NK-92 treated with Interleukin-12 subunit alpha and Interleukin-12 subunit beta, amount 100 ng/mL, for 24 hours (cell line): ENCODE data around the gene NOS1AP.
"Not testable (repeated sequence)": the region's sequence is repeated elsewhere in the genome, so short reads cannot be mapped to it uniquely, and the experiment has no call there.

Source experiments
- DNase-seq: peaks from one replicate; lab custom pipeline; 2025; lab: John Stamatoyannopoulos, UW

The NOS1AP gene

DNA sequence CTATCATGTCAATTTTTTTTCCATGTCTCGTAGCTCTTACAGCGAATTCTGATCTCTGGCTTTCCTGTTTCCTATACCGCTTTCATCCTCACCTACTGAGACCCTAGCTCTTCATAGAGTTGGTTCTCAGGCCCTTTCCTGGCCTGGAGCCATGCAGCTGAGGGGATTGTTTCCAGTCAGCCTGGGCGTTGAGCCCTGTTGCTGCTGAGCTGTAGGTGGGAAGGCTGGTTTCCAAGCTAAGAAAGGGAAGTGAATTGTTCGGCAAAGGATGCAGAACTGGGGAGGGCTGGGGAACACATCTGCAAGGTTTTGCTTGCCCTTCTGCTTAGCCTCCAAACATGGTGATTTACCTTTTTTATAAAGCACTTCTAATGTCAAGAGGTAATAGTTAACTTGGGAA lies 265.6 kb downstream of the NOS1AP start:
- no peak for DNase-seq

DNA sequence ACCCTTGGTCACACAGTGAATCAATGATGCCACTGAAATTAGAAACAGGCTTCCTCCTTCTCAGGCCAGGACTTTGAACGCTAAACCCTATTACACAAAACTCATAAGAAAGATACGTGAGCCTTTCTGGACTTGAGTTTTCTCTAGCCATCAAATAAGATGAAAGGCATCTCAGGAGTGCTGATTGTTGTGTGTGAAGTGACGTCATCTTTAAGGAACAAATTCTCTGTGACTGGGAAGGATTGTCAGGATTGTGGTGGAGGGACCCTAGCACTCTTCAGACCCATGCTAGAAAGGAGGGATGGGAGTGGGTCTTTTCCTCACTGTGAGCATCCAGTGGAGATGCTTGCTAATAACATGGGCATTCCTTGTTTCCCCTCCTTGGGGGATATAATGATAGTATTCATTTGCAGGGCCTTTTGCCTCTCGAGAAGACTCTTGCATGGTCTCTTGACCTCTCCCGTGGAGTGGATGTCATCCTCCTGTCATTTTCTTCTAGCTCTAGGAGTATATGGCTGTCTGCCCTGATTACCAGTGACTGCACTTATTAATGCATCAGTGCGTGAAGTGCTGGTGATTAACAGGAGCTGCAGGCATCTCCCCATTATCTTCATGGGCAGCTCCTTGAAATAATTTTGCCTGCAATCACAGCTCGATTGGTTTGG lies 267.3 kb downstream of the NOS1AP start:
- no peak for DNase-seq

DNA sequence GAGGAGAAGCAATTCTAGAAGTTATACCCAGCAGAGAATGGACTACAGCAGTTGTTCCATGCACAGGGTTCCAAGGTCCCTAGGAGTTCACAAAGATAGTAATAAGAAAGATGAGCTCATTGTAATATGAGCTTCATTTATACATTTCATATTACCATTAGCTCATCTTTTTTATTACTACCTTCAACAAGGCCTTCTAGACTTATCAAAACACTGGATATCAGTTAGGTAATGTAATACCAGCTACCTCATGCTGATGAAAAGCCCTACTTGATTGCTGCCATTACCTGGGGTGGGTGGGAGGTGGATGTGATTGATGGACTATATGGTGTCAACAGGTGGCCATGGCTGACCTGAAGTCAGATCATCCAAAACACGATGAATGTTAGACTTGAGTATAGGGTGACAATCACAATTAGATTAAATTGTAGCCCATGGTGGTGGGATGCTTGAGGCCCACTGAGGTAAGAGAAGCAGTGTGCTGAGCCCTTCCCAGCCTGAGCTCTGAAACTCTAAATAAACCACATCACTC lies 273.0 kb downstream of the NOS1AP start:
- DNase-seq: no peak

DNA sequence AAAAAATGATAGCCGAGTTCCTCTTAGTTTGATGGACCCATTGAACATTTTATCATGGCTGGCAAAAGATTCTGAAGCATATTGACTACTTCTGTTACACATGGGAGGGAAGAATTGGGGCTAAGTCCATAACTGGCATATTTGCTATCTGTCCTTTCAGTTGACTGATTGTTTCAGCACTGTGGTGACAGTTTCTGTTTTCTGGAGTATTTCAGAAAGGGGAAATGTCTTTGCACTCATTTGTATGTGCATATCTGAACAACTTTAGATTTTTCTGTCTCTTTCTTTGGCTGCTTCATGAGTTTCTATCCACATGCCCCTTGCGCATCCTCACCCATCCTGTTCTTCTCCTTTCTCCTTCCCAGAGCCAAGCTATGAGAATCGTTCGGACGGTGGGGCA lies 274.0 kb downstream of the NOS1AP start:
- no peak for DNase-seq

DNA sequence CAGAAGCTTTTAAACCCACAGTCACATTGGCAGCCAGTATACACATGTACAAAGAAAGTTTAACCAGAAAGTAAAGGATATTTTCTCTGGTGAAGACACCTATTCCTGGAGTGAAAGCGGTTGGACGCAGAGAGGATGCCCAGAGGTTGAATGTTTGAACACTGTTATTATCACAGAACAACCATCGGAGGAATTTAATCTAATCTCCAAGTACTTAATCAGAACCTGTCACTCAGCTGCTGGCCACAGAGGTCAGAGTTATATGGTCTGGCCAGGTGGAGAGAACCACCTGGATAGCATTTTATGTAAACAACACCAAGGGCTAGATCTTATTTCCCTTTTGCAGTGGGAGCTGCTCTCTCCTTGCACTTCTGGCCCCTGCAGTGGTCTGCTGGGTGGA lies 277.8 kb downstream of the NOS1AP start:
- no peak for DNase-seq

DNA sequence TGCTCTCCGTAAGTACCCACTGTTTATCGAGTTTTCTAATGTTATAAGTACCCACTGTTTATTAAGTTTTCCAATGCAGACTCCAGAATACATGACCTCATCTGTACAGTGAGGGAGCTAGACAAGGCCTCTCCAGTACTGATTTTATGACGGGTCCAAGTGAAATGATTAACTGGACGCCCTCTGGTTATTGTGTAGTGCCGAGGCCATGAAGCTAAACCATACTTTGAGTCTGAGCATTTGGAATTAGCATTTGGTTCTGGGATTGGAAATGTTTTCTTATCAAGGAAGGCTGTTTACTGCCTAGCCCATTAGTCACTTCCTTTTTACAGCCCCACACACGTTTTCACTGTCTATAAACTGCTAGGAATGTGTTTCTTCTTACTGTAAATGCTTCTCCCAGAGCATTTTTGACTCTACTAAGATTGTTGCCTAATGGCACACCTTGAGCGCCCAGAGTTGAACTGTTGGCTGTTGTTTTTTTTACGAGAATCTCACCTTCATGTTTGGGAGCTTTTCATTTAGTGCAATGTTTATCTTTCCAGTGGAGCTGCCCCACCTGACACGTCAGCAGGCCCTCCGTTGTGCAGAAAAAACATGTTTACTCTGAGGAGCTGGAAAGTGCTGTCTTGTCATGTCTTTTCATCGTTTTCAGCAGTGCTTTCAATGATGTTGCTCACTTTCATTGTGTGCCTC lies 280.3 kb downstream of the NOS1AP start:
- DNase-seq: no peak

DNA sequence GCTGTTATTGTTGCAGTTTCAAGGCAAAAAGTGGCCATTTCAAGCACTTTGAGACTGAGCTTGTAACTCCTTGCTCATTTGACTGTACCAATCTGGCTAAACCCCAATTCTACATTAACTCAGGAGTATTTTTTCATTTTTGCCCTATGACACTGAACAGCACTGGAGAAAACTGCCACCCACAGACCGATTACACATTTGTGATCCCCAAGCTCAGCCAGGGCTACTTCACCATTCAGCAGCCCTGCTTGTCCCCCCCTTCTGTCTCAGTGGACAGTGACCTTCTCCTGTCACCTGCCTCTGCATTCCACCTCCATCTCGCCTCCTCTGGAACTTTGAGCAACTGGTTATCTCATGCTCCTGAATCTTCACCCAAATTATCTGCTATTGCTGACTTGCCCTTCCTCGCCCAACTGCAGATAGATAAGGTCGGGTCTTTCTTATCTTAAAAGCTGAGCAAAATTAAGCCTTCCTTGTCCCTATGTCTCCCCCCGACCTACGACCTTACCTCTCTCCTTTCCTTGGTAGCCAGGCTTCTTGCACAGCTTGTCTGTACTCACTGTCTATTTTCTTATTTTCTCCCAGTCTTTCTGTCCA lies 281.9 kb downstream of the NOS1AP start:
- no peak for DNase-seq

DNA sequence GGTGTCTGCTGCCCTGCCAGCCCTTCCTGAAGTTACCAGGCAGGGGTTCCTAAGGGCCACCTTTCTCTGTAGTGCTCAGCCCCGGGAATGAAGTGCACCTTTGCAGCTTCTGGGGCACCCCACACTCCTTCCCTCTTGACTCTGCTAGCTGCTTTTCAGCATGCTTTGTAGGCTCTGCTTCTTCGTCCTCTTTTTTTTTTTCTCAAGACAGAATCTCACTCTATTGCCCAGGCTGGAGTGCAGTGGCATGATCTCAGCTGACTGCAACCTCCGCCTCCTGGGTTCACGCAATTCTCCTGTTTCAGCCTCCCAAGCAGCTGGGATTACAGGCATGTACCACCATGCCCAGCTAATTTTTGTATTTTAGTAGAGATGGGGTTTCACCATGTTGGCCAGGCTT lies 282.4 kb downstream of the NOS1AP start:
- DNase-seq: not testable (repeated sequence)

DNA sequence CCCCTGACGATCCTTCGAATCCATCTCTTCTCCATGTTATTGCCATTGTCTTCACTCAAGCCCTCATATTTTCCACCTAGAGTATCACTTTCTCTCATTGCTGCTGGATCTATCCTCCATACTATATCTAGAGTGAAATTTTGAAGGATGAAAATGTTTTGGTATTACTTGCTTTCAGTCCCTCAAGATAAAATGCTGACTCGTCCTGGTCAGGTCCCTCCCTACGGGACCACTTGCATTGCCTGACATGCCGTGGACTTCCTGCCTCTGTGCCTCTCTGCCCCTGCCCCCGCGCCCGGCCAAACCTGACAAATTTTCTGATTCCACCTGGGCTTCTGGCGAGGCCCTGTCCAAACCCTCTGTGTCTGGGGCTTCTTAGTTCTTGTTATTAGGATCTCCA lies 283.6 kb downstream of the NOS1AP start:
- DNase-seq: no peak

DNA sequence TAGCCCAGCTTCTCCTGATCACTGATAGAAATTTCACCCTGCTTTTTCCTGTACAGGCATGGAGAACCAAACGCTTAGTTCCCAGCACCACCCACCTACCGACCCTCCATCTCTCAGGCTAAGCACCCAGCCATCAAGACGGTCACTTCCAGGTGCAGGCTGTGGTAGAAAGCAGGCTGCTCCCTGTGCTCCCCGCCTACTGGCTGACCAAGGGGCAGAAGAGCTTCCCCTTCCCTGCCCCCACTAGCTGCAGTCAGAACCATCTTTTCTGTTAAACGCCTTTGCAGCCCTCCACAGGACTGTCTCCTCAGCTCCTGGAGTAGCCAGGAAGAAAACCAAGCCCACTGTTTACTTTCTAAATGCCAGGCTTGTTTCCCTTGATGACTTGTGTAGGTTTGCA lies 284.2 kb downstream of the NOS1AP start:
- DNase-seq: no peak

DNA sequence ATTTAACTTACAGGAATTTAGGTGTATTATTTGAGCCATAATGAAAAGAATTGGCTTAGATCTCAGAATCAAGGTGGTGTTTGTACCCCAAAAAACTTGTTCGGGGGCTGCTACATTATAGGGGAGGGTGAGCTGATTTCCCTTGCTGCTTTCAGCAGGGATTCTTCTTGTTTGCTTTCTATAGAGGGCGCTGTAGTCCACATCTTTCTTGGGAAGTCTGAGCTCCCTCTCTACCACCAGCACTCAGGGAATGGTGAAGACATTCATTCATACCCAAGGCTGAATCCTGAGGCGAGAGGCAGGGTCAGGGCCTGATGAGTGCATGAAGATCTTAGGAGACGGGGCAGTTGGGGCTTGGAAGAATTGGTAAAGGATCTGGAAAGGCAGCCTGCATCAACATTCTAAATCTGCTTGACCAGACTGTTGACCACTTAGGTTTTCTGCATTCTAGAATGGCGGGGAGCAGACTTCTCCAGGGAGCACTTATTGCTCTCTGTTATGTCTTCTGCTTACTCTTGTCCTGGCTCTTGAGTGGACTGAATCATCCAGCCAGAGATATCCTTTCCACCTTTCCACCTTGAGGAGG lies 288.3 kb downstream of the NOS1AP start:
- DNase-seq: no peak

DNA sequence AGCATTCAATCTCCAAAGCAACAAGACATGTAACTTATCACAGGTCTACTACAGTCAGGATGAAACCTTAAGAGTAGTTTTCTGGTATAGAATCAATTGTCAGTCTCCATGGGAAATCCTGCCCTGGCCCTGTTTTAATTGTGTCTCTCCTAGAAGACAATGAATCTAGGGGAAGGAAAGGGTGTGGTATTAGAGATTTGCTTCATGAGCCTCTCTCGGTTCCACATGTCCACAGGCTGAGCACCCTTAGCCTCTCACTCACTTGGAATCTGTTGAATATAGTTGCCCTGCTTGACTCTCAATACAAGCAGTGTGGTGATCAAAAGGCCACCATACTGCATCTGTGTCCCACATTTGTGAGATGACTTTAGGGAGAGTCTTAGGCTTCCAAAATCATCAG lies 289.4 kb downstream of the NOS1AP start:
- no peak for DNase-seq

DNA sequence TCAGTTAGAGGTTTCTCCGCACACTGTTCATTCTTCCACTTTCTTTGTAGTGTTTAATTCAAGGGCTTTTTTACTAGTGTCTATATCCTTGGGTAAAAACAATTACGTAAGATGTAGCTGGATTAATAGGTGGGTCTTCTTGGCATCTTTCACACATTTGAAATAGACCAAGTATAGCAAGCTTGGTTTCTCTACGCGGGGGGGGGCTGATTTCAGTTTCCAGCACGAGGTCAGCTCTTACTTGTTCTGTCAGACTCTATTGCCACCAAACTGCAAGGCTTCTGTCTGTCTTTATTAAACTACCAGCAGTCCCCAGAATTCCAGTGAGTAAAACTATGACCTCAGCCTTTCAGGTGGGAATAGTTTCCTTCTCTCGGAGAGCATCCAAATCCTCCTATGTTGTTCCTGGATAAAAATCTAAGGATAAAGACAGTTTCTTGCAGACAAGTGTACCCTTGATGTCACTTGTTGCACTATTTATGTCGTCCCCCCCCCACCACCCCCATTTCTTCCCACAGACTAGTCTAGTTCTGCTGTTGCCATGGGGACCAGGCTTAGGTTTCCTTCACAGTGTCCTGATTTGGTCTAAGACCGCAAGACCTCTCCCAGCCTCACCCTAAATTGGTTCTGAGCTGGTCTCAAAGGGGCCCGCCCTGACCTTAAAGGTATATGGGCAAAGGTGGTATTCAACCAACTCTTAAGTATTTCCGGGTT lies 290.2 kb downstream of the NOS1AP start:
- DNase-seq: no peak

DNA sequence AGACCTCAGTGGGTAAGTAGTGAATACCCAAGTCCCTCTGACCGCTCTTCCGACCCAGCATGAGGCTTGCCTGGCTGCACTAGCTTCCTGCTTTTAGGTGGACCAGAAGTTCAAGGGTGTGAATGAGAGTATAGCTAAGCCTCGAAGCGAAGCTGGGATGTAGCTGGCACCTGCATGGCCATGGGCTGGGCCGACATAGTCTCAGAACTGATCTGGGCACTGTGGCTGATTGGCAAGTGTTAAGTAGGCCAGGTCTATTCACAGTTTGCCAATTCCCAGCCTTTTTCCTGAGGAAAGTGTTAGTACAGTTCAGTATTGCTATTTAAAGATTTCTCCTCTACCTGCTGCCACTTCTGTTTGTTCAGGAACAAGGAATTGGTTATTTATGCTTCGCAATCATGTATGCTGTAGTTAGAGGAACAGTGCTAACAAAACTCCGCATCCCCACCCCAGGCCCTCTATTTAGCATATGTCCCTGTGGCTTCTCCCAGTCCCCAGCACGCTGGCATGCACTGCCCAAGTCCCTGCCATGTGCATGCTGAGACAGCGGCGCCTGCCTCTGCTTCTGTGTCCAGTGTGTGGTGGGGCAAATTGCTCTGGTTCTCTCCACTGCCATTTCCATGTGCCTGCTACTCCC lies 290.9 kb downstream of the NOS1AP start:
- DNase-seq: no peak

DNA sequence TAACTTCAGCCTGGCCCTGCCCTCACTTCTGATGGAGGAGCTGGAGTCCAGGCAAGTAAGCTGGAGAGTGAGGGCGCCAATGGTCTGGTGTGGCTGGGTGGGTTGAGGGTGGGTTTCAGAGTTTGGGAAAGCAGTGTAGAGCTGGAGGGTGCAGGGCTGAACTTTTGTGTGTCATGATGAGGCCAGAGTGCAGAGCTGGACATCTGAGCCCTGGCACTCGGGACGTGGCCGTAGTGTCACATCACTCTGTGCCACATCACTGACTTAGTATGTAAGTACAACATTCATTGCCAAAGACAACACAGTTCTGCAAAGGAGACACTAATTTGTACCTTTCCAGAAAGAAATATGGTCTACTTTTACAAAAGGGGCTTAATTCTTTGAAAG lies 291.4 kb downstream of the NOS1AP start:
- no peak for DNase-seq

DNA sequence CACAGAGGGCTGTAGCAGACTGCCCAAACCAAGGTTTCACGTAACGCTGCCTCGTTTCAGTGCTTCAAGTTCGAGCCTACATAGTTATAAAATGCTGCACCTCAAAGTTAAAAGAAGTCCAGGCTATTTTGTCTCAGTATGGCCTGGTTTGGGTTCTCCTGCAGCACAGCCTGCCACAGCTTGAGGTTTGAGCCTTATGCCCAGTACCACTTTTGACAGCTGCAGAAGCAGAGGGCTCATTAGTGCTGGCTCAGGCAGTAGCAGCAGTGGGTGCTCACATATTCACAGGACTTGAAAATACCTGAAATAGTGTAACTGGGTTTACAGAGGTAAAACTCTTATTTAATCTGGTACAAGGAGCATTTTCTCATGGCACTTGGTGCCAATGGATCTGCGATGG lies 291.9 kb downstream of the NOS1AP start:
- DNase-seq: no peak

DNA sequence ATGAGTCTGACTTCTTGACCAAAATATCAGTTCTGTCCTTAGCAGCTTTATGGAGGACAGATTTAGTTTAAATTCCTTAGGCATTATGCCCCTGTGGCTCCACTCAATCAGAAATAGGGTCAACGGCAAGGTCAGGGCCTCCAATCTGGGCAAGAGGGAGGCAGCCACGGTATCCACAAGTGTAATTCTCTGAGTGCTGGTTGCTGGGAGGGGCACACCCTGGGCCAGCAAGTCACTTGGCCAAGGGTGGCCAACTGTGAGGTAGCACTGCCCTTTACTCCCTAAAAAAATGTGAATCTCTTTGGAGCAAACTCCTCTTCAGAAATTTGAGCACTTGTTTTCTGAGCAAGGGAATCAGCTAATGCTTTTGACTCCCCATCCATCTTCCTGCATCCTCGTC lies 294.3 kb downstream of the NOS1AP start:
- no peak for DNase-seq

DNA sequence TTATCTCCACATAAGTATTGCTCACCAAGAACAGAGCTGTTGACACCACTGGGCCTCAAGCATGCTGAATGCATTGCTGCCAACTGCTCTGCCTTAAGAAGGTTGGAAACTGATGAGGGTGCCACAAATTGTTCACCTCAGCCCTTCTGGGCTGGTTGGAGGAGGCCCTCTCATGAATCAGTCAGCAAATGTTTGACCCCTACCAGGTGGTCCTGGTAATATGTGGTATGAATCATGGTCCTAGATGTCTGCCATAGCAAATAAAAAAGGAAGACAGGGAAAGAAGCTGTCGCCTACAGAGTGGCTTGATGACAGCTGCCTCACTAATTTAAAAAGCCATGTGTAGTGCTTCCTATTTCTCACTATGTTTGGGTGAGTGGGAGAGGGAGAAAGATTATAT lies 295.0 kb downstream of the NOS1AP start:
- no peak for DNase-seq

DNA sequence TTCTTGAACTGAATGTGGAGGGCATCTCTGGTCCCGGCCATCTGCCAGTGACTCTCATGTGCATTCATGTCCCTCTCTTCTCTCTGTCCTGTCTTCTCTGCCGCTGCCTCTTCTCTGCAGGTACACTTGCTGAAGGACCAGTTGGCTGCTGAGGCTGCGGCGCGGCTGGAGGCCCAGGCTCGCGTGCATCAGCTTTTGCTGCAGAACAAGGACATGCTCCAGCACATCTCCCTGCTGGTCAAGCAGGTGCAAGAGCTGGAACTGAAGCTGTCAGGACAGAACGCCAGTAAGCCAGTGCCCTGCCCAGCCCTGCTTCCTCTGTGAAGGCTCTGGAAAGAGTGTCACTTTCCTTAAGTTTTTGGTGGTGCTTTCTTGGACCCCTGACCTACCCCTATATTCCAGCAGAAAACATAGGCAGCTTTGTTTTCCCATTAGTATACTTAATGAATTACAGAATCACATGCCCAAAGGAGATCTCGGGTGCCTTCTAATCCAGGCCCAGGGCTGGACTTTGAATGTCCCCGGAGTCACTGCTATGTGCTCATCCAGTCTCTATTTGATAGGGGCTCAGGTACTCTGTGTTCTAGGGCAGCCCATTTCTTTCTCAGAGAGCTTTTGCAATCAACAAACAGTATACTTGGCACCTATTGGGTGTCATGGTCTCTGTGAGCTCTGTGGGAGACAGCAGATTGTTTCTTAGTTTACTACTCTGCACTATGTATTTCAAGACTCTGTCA lies 296.0 kb downstream of the NOS1AP start:
- no peak for DNase-seq

DNA sequence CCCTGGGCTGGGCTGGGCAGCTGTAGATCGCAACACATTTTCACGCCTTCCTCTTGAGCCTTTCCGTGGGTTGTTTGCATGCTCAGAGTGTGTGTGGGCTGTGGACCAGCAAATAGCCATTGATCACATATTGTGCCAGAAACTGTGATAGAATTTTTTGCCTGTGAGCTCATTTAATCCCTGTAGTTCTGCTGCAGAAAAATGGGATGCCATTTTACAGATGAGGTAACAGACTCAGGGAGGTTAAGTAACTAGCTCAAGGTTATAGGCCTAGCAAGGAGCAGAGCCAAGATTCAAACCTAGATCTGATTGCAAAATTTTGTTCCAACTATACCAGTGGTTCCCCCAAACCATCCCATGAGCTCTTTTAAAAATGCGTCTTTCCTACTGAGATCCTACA lies 296.7 kb downstream of the NOS1AP start:
- no peak for DNase-seq

DNA sequence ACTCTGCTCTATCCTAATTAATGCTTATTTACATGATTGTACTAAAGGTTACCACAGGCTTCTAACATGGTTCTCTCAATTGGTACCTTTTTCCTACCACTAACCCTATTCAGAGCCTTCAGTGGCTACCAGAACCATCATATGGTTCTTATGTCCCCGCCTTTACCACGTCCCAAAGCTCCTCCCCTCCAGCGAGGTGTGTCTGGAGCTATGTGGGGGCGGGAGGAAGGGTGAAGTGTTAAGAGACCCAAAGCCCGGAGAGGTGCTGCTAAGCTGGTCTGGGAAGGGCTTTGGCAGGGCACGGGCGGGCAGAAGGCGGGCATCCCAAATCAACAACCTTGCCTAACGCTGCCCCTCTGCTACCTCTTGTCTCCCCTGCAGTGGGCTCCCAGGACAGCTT lies 297.2 kb downstream of the NOS1AP start:
- no peak for DNase-seq
